ENCODE data around the gene ZNF423.
A peak's percentile ranks its signal among the peaks of the same experiment; 100 is the strongest.

ZNF423 gene

DNA sequence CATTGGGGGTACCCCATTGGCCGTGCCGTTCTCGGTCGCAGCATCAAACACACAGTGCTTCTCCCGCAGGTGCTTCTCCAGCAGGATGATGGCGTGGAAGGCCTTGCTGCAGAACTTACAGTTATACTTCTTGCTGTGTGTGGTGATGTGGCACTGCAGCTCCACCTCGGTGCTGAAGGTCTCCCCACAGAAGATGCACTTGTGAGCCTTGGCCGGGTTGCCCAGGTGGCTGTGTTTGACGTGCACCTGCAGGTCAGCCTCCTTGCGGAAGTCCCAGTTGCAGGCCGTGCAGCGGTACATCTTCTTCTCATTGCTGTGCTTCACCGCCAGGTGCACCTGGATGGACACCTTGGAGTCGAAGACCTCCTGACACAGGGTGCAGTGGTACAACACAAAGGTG, 219.3 kb downstream of the ZNF423 start:
- no peak for DNase-seq

- no peak for DNase-seq
These were observed 220.0 kb downstream of the ZNF423 start for GRCh38 chr16:49635591-49636581.

DNA sequence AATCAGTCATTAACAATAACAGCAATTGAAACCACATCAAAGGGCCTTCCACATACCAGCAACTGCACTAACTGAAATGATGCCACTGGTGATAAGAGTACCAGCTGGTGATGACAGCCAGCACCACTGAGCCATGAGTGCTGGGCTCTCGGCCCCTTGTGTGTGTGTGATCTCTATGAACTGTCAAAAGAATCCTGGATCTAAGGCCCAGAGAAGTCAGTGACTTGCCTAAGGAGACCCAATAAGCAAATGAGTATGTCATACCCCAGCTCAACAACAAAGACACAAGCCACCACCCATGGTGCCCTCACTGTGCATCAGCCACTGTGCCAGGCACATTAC, 220.9 kb downstream of the ZNF423 start:
- DNase-seq, result no peak

DNA sequence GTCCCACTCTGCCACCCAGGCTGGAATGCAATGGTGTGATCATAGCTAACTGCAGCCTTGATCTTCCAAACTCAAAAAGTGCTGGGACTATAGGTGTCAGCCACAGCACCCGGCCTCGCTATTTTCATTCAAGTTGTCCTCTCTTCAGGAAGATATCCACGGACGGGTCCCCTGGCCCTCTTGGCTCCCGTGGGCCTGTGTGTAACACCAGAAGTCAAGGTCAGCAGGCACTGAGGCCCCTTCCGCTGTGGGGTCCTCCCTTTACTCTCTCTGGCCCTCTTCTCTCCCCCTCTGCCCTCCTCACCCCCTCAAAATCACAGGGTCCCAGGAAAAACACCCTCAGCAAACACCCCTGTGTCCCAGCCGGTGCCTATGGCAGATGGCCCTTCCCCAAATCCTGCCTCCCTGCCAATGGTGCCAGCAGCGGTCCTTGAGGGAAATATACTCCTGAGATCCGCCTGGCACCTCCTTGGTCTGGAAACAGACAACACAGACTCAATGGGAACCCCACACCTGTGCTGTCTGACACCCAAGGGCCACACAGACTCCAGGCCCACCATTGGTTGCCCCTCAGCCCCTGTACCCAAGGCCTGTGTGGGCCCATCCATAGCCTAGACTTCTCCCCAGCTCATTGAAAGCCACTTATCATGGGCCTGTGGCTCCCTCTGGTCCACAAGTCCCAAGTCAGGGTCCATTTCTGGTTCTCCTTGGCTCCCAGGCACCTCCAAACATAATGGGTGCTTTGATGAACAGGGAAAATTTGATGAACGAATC, 221.5 kb downstream of the ZNF423 start:
- DNase-seq, result no peak

DNA sequence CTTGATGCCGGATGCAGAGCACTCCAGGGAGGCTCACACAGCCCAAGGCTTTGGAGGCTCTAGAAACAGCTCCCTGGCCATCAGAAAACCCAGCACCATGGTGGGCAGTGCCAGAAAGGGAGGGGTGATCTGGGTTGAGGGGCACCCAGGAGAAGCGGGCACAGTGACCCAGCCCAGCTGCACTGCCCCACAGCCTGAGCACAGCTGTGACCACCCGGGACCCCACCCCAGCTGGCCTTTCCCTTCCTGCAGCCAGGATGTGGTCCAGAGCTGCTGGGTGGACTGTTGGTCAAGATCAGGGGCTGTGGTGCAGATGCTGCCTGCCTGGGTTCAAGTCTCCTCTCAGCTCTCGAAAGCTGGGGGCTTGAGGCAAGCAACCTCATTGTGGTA, 223.1 kb downstream of the ZNF423 start:
- no peak for DNase-seq

DNA sequence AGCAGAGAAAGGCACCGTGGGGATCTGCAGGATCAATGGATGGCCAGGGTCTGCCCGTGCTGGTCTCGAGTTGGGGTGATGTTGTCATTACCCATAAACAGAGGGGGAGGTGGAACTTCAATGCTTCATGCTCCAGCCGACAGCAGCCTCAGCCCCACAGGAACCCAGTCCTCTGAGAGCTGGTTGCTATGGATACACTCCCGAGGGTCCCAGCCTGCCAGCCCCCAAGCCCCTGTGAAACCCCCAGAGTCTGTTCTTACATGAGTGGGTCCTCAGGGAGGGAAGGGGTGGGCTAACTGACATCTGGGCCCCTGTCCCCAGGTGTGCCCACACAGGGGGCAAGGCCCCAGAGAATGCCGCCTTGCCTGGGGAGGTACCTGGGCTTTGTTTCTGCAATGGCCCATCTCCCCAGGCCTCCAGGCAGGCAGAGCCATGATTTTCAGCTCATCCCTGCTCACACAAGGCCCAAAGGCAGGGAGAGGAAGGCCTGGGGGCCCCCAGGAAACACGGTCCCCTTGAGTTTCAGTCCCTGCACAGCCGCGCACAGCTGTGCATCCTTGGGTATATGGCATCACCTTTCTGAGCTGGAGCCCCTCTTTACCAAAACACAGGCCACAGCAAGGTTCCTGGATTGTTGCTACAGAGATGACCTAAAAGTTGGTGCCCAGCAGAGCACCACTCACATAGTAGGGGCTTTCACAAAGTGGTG, 223.7 kb downstream of the ZNF423 start:
- no peak for DNase-seq

GRCh38 chr16:49631187-49632041, 224.5 kb downstream of the ZNF423 start:
- DNase-seq, result no peak

DNA sequence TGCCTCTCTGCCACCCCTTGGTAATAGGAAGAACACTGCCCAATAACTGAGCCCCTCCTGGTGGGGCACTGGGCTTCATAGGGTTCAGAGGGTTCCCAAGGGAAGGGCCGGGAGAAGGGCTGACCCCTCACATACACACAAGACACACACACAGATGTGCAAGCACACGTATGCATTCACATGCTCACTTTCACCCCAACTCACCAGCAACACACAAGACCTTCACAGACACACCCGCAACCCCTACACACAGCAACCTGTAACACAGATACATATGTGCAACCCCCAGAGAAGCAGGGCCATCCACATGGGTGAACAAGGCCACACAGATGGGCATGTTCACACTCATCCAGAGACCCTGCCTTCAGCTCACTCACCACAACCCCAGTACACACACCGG, 225.1 kb downstream of the ZNF423 start:
- DNase-seq, result no peak

DNA sequence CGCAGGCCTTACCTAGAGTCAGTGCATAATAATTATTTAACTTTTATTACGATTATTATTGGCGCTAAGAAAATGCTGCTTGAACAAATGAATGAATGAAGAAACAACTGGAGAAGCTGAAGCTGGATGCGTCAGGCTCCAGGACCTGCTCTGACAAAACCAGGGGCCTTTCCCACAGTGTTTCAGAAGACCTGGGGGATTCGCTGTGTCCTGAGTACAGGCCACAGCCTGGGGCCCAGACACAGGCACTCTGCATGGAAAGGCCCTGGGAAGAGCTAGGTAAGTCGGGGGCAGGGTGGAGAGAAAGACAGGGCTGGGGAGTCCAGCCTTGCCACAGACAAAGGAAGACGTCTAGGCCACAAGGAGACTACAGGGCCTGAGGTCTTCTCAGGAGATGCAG, 226.1 kb downstream of the ZNF423 start:
- DNase-seq, result no peak

- no peak for DNase-seq
These were observed 227.8 kb downstream of the ZNF423 start for GRCh38 chr16:49628148-49628547.

GRCh38 chr16:49625311-49626065, 230.4 kb downstream of the ZNF423 start:
- DNase-seq, result peak; percentile 7

GRCh38 chr16:49623501-49624266, 232.2 kb downstream of the ZNF423 start:
- no peak for DNase-seq

- DNase-seq, result no peak
These were observed 233.2 kb downstream of the ZNF423 start for GRCh38 chr16:49622421-49623402.

DNA sequence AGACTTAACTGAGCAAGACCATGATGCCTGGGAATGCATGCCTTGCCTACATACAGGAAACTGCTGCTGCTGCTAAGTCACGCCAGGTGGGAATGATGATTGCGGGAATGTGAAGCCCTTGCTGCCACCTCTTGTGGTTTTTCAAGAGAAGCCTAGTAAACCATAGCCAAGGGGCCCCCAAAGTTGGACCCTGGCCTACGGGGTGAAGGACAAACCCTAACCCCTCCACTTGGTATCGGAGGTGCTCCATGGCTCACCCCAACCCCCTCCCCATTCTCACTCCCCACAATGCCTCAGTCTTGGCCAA, 233.9 kb downstream of the ZNF423 start:
- no peak for DNase-seq

DNA sequence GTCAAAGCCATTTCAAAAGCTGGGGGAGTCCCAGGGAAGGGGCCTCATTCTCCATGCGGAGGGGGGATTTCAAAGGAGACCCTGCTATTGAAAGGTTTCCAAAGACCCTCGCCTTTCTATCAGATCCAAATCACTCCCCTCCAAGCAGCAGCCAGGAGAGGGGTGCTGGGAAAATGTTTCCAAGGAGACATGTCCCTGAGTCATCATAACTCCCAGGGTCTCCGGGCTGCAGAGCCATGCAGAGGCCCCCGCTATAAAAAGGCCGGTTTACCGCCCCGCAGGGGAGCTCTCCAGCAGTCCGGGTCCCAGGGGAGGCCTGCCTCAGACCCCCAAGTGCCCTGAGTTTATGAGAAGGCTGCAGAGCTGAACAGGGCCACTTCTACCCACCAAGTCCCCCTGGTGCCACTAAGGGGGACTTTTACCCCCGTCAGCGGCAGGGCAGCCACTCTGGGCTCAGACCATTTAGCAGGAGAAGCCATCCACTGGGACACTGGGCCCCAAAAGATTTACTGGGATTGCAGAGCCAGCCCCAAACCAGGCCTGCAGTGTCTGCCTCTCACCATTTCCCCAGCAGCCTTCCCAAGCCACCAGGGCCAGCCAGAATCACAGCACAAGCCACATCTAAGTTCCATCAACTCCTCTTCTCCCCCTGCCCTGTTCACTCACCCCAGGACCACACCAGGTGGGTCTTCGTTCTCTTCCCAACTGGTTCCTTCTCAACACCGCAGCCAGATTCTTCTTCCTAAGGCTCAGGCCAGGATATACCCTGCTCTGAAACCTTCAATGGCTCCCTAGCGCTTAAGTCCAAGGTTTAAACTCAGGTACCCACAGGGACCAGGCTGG, 234.4 kb downstream of the ZNF423 start:
- no peak for DNase-seq

DNA sequence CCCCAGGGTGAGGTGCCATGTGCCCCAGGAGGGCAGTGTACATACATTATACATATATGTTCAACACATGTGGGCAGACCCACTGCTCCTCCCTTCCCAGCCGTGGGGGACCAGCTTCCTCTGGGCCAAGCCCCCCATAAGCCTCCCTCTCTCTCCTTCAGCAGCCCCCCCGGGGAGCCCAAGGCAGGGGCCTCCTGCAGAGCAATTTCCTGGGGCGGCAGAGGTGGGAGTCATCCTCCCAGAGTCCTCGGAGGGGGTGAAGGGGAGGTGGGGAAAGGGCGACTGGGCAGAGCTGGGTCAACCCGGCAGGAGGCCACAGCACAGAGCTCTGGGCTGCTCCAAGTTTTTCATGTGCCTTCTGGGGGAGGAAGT, 235.1 kb downstream of the ZNF423 start:
- DNase-seq, result no peak

DNA sequence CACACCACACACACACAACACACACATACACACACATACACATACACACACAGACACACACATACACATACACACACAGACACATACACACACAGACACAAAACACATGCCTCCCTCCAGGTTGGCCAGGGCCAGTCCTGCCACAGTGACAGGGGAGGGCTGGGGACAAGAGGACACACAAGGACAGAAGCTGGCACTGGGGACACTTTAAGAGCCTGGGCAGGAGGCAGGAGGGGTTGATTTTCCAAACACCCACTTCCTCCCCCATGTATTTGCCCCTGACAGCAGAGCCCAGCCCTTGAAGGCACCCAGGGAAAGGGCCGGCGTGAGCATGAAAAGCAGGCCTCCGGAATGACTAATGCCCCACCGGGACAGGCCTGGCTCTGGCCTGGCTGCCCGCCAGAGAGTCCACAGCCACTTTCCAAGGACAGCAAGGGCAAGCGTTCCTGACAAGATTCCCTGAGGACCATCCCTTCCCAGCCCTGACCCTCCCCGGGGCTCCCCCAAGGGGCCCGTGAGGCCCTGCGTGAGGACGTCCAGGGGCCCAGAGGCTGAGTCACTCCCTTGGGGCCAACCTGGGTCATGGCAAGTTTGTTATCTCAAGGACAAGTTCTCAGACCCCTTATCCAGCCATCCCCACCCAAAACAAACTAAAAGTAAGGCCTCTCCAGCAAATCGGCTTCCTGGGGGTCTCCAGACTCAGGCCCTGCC, 235.6 kb downstream of the ZNF423 start:
- no peak for DNase-seq

GRCh38 chr16:49619811-49620157, 236.1 kb downstream of the ZNF423 start:
- no peak for DNase-seq
